Lower leg skin (tissue), 3 donors: ENCODE measurements around the gene SIVA1.

Experiments
- CTCF ChIP-seq, 3 donors: fragments of 450-650 bp; IDR thresholded peaks; one replicate each; pipeline ENCODE4 v1.5.1; 2016; ENCODE audit warnings: antibody characterized with exemption in 3 of 3, mild to moderate bottlenecking in 3 of 3, moderate library complexity in 2 of 3
- POLR2A ChIP-seq, 2 donors: fragments of 450-650 bp; IDR thresholded peaks; one replicate each; pipeline ENCODE4 v1.6.1; 2016 to 2017; ENCODE audit warnings: antibody characterized with exemption in 2 of 2, mild to moderate bottlenecking in 1 of 2, moderate library complexity in 1 of 2

DNA sequence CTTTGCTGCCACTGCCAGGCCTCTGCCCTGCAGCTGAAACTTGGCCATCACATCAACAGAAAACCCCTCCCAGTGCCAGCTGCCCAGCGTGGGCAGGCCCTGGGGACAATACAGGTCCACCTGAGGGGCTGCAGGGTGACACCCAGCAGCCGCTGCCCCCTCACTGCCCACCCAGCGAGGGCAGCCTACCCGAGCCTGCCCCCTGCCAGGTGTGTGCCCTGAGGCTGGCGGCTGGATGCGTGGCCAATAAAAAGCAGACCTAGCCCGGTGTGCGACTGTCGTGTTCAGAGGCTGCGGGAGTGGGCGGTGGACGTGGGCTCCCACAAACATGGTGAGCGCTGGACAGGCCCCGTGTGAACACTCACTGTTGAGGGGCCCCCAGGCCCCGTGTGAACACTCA, 33.6 kb upstream of the SIVA1 start:
- TF ChIP-seq CTCF (IDR thresholded peaks at IDR 0.05) (no peak), POLR2A (IDR thresholded peaks at IDR 0.05) (no peak)
